Testis (tissue), 2 donors: Measurements from ENCODE around the gene MAPK1.

ENCODE experiments used
- POLR2A ChIP-seq: fragments of 450-650 bp; IDR thresholded peaks from one replicate; pipeline ENCODE4 v1.6.1; 2017; ENCODE audit warnings: antibody characterized with exemption, mild to moderate bottlenecking, moderate library complexity
- TF ChIP-seq, protein P1 (sequence below), 3 experiments: fragments of 450-650 bp in 2 of 3; fragments of 200-600 bp in 1 of 3; sonication (generic) in 1 of 3; IDR thresholded peaks; one replicate each; pipeline ENCODE4 v1.5.1; 2016 to 2019; ENCODE audit warnings: antibody characterized with exemption in 3 of 3, mild to moderate bottlenecking in 2 of 3, moderate library complexity in 1 of 3

DNA sequence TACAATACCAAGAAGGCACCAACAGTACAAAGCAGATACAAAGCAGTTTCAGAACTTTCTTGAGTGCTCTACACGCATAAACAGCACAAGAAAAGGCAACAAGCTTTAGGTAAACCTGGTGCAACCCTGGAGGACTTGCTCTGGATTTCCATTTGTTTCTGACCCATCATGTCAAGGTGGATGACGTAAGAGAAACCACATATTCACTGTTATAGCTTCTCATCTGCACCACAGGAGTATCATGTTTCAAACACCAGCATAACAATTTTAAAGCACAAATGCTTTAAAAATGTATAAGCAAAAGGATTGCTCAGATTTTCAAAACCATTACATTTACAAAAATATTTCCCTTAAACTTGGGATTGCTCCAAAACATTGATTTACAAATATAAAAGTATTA, 106.8 kb downstream of the MAPK1 start:
- TF ChIP-seq, protein P1, sequence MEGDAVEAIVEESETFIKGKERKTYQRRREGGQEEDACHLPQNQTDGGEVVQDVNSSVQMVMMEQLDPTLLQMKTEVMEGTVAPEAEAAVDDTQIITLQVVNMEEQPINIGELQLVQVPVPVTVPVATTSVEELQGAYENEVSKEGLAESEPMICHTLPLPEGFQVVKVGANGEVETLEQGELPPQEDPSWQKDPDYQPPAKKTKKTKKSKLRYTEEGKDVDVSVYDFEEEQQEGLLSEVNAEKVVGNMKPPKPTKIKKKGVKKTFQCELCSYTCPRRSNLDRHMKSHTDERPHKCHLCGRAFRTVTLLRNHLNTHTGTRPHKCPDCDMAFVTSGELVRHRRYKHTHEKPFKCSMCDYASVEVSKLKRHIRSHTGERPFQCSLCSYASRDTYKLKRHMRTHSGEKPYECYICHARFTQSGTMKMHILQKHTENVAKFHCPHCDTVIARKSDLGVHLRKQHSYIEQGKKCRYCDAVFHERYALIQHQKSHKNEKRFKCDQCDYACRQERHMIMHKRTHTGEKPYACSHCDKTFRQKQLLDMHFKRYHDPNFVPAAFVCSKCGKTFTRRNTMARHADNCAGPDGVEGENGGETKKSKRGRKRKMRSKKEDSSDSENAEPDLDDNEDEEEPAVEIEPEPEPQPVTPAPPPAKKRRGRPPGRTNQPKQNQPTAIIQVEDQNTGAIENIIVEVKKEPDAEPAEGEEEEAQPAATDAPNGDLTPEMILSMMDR (IDR thresholded peaks at IDR 0.05), result no peak
- no peak for TF ChIP-seq POLR2A
